NCI-H526 treated with DMSO at 0.1 percent for 48 hours (cell line): Measurements from ENCODE around the gene NT5DC1.

Source experiments
- DNase-seq: peaks from one replicate; lab custom pipeline; 2025; lab: John Stamatoyannopoulos, UW

NT5DC1 gene

DNA sequence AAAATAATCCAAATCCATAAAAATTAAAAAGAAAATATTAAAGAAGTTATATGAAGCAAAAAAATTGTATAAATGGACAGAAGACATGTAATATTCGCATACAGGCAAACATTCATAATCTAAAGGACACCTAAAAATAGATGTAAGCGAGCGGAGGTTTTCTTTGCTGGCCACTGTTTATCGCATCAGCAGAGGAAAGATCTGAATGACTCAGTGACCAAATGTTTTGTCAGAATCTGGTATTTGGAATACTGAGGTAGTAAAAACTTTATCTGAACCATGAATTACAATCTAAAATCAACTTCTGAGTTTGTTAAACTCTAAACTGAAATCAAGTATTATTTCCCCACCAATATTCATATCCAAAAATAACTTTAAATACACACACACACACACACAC lies 145.4 kb downstream of the NT5DC1 start:
- no peak for DNase-seq

DNA sequence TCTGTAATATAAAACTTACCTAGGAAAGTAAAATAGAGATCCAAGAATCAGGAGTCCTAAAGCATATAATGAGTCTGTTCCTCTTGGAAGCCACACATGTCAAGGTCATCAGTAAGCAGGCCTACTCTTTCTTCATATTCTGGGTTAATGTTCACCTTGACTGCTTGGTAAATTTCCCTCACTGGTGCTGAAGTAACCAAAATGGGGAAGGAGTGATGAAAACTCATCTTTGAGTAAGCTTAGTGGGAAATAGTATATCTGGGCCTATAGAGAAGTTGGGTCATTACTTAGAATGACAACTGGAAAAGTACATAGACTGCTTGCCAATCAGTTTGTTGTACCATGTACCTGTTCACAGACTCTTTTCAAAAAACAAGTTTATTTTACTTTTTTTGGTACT lies 146.6 kb downstream of the NT5DC1 start:
- no peak for DNase-seq

DNA sequence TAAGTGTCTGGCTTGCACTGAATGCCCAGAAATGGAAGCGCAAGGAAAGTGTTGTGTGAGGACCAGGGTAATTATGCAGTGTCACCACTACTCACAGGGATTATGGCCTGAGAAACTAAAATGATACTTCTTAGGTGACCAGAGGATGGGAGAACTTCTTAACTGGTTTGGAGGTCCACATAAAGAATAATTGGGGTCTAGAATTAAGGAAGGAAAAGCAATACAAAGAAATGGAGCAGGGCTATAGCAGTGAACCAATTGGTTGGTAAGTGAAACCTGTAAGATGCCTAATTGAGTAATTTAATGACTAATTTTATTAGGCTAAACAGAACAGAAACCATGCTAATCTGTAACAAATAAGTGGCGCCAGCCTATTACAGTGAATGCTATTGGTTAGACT lies 147.9 kb downstream of the NT5DC1 start:
- DNase-seq: no peak

DNA sequence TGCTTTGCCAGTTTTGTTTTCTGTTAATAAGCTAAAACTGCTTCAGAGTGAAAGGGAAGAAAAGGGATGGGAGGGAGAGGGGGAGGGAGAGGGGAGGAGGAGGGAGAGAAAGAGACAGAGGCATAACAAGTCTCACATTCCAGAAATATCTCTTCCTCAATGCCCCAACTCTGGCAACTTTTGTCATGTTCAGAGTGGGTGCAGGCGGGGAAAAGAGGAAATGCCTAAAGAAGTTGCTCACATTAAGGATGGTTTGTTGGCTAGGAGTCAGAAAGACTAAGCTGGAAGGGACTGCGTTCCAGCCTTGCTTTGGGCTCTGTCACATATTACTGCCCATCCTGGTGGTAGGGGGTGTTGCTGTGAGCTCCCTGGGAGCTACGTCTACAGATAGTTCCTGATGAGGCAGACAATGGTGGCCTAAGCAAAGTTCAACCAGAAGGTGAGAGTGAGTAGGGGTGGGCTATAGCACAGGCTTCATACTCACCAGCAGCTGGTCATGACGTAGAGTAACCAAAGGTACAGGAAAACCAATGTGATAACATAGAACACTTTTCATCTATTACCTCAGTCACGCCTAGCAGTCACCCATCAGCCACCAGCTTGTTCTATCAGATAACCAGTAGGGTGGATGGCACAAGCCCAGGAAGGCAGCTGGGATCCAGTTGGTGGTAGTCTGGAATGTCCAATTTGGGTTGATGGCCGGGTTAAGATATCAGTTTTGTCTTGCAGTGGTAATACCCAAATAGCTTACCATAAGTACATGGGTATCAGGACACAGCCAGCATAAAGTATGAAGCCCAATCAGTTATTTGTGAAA lies 151.1 kb downstream of the NT5DC1 start:
- no peak for DNase-seq

DNA sequence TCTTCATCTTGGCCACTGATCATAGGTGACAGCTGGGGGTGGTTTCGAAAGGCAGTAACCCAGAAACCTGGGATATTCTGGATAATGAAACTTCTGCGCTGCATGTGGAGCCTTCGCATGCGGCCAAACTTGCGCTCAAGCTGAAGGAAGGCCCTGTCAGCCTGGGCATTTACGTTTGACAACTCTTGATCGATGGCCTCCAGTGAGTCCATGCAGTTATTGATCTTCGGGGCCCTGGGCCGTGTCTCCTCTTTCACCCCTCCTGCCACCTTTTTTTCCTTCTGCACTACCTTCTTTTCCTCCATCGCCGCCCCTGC lies 152.5 kb downstream of the NT5DC1 start:
- DNase-seq: no peak

DNA sequence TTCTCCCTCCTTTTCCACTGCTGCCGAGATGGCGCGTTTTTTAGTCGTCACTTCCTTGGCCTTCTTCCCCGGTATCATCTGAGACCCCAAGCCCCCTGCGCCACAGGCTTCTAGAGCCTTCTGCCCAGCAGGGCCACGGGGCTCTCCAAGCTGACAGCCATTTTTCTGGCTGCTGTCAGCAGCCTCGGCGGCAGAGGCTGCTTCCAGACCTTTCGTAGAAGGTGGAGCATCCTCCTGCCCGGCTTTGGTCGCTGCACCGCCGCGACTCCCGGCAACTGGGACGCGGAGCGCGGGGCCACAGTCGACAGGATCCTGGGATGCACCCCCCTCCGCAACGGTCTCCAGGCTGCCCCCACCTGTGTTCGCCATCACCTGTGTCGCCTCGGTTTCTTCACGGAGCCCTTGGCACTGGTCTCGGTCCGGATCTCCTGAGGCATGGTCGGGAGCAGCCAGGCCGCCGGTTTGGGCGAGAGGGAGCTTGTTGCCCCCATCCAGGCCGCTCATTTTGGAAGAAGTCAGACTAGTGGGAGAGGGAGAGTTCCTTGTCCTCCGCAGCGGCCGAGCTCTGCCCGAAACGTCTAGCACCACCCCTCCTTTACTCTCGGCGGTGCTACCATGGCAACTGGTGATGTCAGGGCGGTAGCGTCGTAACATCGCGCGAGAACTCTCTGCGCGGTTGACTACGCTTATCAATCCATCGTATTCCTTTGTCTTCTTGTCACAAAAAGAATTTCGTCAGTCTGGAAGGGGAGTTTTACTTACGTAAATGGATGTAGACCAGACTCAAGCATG lies 153.0 kb downstream of the NT5DC1 start, which contains the start of gene TSPYL4:
Gene TSPYL4, minus strand, starts transcription at position 571 of the 792 bp plus-strand sequence. Its CDS starts 67 bp downstream, at position 504.
- DNase-seq: peak; percentile 93

DNA sequence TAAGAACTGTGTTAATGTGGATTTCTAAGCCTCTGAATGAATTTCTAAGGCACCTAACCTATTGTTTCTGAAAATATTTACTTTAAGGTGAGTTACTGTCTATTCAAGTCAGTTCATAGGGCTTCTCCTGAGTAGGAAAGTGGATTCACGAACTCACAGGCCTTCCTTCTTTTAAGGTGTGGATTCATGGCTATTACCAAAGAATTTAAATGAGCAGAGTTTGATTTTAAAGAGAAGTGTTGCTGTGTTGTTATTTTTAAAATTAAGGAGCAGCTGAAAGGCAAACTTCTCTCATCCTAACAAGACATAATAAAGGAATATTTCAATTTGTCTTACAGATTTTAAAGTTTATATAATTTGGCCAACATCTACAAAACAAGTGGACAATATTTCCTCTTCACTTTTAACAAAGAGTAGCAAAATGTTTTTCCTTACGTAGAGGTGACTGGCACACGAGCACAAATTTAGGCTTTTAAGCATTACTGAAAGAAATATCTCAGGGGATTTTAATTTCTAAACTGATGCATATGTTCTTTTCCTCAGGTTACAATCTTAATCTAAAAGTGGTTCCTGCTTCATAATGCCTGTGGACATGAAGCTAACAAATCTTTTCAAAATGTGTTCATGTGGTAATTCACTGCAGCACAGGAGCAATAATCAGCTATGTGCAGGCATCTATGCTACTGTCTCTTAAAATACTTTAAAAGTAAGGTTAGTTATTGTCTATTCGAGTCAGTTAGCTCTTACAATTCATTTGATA lies 153.8 kb downstream of the NT5DC1 start:
- DNase-seq: no peak

DNA sequence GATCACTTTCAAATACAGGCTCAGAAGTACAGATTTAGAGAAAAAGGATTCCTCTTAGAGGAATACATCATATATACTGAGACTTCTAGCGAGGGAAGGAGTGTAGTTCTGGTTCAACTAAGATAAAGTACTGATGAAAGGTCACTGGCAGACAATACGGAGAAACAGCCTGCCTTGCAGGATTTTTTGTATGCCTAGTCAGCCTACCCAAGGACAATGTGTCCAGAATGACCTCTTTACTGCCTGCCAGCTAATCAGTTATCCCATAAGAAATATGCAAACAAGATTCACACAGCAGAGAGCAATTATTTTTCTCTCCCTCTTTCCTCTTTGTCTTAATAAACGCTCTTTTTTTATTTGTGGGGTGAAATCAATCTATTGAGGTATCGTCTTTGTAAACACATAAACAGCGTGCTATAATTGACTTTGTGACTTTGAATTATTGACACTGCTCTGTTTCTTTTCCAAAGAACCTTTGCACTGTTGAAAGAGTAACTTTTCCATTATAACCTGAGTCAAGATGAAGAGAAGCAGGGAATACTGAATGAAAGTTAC lies 154.7 kb downstream of the NT5DC1 start:
- DNase-seq: no peak

DNA sequence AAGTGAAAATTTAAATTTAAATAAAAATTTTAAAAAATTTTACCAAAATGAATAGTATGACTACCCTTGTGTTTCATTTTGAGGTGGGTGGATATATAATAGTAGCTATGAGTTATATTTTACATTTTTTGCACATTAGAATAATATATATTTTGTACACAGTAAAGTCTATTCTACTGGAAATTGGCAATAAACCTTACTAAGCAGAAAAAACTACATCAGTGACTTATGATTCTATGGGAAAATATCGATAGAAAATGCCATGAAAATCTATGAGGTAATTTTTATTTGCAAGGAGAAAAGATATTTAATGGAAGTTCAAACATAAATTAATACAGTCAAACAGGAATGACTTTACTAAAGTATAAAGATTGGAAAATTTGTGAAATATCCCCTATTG lies 156.0 kb downstream of the NT5DC1 start:
- no peak for DNase-seq

DNA sequence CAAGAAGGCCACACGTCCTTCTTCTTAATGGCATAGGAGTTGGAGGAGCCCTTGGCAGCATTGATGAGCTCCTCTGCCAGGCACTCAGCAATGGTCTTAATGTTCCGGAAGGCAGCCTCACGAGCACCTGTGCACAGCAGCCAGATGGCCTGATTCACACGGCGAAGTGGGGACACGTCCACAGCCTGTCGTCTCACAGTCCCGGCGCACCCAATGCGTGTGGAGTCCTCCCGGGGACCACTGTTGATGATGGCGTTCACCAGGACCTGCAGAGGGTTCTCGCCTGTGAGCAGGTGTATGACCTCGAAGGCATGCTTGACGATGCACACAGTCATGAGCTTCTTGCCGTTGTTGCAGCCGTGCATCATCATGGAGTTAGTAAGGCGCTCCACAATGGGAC lies 157.9 kb downstream of the NT5DC1 start:
- DNase-seq: no peak

DNA sequence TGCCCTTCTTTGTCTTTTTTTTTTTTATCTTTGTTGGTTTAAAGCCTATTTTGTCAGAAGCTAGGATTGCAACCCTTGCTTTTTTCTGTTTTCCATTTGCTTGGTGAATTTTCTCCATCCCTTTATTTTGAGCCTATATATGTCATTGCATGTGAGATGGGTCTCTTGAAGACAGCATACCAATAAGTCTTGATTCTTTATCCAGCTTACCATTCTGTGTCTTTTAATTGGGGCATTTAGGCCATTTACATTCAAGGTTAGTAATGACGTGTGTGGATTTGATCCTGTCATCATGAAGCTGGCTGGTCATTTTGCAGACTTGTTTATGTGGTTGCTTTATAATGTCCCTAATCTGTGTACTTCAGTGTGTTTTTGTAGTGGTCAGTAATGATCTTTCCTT lies 162.7 kb downstream of the NT5DC1 start:
- DNase-seq: no peak

DNA sequence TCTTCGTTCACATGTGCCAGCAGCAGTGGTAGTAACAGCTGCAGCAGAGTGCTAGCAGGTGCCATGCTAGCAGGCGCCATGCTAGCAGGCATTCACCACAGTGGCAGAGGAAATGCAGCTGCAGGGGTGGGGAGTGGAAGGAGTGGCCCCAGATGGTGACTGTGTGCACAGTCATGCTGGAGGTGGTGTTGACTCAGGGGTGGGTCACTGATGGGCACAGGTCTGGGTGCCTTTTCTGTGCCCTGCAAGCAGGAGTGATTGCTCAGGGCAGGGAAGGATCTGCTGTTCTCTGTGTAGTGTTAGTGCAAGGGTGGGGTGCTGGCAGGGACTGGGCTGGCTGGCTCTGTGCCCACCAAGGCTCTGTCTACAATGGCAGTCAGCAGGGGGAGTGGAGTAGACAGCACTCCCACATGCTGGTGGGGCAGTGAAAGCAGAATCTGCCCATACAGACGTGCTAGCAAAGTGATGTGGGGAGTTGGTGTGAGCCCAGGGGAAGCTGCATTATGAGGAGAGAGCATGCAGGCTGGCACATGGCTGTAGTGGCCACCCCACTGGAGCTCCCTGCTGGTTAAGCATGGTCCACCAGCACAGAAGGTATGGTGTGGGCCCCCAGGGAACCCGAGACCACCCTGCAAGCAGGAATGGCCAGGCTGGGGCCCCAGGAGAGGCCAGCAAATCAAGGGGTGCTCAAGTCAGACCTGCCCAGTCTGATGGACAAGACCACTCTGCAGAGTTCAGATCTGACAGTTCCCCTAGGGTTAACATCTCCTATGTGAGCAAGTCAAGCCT lies 164.6 kb downstream of the NT5DC1 start:
- DNase-seq: no peak

DNA sequence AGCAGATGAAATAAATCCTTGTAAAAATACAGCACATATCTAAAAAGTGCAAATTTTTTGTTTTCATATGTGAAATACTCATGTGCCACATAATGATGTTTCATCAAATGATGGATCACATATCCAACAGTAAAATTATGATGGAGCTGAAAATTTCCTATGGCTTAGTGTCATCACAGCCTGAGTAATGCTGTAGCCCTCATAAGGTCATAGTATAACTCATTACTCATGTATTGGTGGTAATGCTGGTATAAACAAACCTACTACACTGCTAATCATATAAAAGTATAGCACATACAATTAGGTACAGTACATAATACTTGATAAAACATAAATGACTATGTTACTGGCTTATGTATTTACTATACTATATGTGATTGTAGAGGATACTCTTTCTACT lies 166.2 kb downstream of the NT5DC1 start:
- no peak for DNase-seq

DNA sequence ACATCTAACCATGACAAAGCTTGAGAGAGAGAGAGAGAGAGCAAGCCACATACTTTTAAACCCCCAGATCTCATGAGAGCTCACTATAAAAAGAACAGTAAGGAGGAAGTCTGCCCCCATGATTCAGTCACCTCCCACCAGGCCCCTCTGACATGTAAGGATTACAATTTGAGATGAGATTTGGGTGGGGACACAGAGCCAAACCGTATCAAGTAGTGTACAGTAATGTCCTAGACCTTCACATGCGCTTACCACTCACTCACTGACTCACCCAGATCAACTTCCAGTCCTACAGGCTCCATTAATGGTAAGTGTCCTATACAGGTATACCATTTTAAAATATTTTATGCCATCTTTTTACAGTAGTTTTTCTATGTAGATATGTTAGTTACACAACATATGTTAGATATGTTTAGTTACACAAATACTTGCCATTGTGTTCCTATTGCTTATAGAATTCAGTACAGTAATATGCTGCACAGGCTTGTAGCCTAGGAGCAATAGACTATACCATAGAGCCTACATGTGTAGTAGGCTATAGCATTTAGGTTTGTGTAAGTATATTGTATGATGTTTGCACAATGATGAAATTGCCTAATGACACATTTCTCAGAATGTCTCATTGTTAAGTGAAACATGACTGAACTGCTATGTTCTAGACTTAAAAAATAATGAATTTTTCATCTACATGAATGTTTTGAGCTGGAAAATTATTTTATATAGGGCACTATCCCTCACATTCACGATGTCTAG lies 167.4 kb downstream of the NT5DC1 start:
- no peak for DNase-seq

DNA sequence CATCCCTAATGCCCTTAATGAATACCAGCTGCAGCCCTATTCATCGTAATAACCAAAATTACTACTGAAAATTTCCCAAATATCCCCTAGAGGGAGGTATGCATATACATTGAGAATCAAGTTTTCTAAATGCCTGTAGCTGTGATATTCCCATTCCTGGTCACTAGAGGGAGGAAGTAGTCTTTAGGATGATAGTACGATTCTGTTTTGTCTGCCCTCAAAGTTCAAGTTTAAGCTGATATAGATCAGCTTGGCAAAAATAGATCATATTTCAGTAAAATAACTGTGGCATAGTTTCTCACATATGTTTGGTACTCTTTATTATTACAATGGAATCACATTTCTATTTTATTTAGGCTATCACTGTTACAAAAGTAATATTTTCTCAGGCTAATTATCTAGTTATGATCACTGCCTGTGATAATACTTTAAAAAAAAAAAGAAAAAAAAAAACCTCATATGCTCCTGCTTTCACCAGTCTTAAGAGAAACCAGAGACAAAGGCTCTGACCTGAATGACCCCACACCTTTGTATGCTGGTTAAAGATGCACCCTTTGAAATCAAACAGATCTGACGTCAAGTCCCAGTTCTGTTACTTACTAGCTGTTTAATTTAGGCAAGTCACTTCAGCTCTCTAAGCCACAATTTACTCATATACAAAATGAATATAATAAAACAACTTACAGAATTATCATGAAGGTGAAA lies 168.1 kb downstream of the NT5DC1 start:
- DNase-seq: peak; percentile 77

DNA sequence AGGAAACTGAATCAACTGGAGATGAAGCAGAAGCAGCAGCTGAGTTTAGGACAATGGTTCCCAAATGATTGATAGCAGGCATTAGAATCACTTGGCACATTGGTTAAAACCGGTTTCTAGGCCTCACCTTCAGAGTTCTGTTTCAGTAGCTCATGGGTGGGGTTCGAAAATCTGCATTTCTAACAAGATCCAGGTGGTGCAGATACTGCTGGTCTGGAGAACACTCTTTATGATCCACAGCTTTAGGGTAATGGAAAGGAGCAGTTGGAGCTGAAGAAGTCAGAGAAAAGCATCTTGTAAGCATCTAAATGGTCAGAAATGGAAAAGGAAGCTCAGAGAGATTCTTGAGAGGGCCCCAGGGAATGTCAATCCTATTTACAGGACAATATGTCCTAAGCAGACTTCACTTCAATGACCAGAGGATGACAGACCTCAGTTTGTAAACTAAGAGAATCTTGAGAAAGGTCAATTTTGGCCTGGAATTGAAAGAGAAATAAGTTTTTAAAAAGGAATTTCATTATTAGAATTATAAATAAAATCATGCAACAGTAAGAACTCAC lies 170.6 kb downstream of the NT5DC1 start:
- no peak for DNase-seq

DNA sequence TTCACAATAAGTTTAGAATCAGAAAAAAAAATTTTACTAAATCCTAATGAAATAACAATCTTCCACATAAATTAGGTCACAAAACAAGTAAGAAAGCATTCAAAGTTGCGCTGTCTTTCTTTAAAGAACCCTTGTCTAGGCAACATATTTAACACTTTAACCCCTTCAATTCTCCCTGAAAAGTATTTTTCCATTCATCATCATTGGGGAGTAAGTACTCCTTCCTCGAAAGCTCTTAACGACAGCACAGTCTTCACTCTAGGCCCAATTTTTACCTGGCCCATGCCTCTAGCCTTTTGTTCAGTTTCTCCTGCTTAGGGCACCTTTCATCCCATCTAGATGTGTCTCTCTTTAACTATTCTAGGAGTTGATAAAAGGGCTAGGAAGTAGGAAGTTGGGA lies 176.5 kb downstream of the NT5DC1 start:
- DNase-seq: no peak

DNA sequence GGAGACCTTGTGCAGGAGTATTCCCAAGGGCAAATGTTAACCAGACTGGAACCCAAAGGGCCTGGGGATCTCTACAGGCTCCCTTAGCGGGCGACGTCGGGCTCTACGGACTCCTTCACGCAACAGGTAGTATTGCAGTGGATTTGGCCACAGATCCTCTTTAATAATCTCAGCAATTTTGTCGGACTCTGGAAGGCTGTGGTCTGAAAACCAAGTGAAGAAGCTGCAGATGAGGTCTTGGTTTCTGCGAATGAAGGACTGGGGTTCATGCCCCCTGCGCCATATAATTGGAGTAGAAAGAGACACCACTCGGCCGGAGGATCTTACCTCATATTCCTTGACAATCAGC lies 177.8 kb downstream of the NT5DC1 start:
- DNase-seq: no peak

DNA sequence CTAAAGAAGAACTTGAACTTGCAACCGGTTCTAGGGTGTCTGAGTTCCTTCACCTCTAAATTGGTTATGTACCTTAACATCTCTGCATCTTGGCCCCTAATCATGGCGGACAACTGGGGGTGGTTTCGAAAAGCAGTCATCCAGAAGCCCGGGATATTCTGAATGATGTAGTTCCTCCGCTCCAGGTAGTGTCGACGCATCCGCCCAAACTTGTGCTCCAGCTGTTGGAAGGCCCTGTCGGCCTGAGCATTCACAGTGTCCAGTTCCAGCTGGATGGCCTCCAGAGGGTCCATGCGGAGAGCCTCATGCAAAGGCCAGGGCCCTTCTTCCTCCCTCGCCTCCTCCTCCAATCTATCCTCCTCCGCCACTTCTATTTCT lies 178.2 kb downstream of the NT5DC1 start:
- no peak for DNase-seq
